Measurements from ENCODE around the gene EYA3. TPM values are rescaled to one million over a fixed set of nuclear protein-coding genes. Genes with fewer than 3 reads are reported as not detected.

Gene EYA3
- total and polyA plus RNA-seq, 2 of the 4 experiments (the other 2 are of a cell fraction), result 9.1 to 17.6 TPM

DNA sequence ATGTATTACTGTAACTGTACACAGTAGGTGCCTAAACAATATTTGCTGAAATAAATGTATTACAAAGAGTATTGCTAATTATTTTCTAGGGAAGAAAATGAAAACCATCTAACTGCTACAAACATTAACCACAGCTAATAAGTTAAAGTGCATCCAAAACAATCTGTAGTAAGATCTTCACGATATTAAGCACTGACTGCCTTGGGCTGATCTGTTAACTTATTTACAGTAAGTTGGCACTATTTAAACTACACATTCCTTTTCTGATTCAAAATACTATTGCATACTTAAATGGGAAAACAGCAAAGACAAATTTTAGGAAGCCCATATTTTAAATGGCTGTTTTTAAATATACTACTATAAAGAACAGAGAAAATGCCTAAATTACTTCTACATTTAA is 4.5 kb downstream of the EYA3 start:
- H3K4me2 ChIP-seq (ENCODE audit: low read depth, low read length), result no peak overlapping the region
- peaks cover 5% of the 10 kb centered on the region for H3K36me3 ChIP-seq (ENCODE audit: control insufficient read depth, insufficient read depth, low read length)
- no peak overlapping the region for H4K91ac ChIP-seq (ENCODE audit: insufficient read depth, low read depth, low read length)
- ChIA-PET CTCF (no interaction called here), POLR2A (ENCODE audit: unreplicated experiment) (interaction anchor here (0.7 kb wide), 2 partner anchors 50 to 498 kb away, joined by 4 read pairs; no protein-coding TSS in a partner anchor)
- intact Hi-C loops (cut with micrococcal nuclease) (no loop called here), dilution Hi-C loops (cut with HindIII; ENCODE audit: low sequenced_read_pairs, unreplicated experiment) (no loop called here), in situ Hi-C loops (cut with MboI; ENCODE audit: low sequenced_read_pairs) (no loop called here)
- H3K27ac ChIP-seq (ENCODE audit: insufficient read depth, low read length), result no peak overlapping the region
- no peaks in the 10 kb centered on the region for H3K9me3 ChIP-seq (ENCODE audit: control insufficient read depth, insufficient read depth, low read length)
- no peak overlapping the region for H3K4me3 ChIP-seq (ENCODE audit: insufficient read depth, low read depth, low read length)
- H3K9me1 ChIP-seq (ENCODE audit: insufficient read depth, low read length), result peaks cover 6% of the 10 kb centered on the region; the same call in 1 of the 2 replicates
- H2BK5ac ChIP-seq (ENCODE audit: low read depth, low read length, poor library complexity, severe bottlenecking), result no peak overlapping the region
- no peak overlapping the region for H2BK120ac ChIP-seq (ENCODE audit: low read depth, low read length)
- no CpG with 5 or more reads among the region's 1 CpG for WGBS, 2 experiments (ENCODE audit: extremely low coverage in 2 of 2, insufficient read length in 1 of 2)
- no peaks in the 10 kb centered on the region for H3K27me3 ChIP-seq (ENCODE audit: control insufficient read depth, insufficient read depth, low read length)
- no peak overlapping the region for H2AFZ ChIP-seq (replicated peaks; ENCODE audit: low read length, poor library complexity)
- DNase-seq (no peak), ATAC-seq (ENCODE audit: low read depth) (no peak)
- H2AK9ac ChIP-seq (replicated peaks; ENCODE audit: low read depth, low read length, poor library complexity), result no peak overlapping the region
- H4K8ac ChIP-seq (ENCODE audit: low read depth in 2 of 2, low read length in 2 of 2), result no peak overlapping the region
- no peak overlapping the region for H2AK5ac ChIP-seq (ENCODE audit: low read depth, low read length)
- no peak overlapping the region for H3K14ac ChIP-seq (replicated peaks; ENCODE audit: low read depth, low read length)
- no peak overlapping the region for H3K23ac ChIP-seq (ENCODE audit: low read depth, low read length)
- H2BK15ac ChIP-seq (ENCODE audit: low read depth, low read length), result no peak overlapping the region
- no peak overlapping the region for H3K56ac ChIP-seq (ENCODE audit: extremely low read depth, insufficient read depth, low read length)
- peaks cover 3 to 43% of the 10 kb centered on the region in 2 experiments; a peak in 3 of 4 replicates for H3K79me1 ChIP-seq (ENCODE audit: low read depth in 1 of 2, low read length in 2 of 2)
- H3K4me1 ChIP-seq (ENCODE audit: control insufficient read depth, insufficient read depth, low read length), result no peaks in the 10 kb centered on the region; the same call in 1 of the 2 replicates
- no peak overlapping the region for H3K4ac ChIP-seq (ENCODE audit: low read depth, low read length)
- TF ChIP-seq MAFK (IDR thresholded peaks at IDR 0.05; ENCODE audit: low read depth, low read length) (no peak), RFX5 (IDR thresholded peaks at IDR 0.05; ENCODE audit: low read depth, low read length) (no peak), CEBPB (IDR thresholded peaks at IDR 0.05; ENCODE audit: low read depth, low read length) (no peak), NFE2L2 (IDR thresholded peaks at IDR 0.05; ENCODE audit: low read depth, low read length) (no peak)
- TF ChIP-seq, protein P1, sequence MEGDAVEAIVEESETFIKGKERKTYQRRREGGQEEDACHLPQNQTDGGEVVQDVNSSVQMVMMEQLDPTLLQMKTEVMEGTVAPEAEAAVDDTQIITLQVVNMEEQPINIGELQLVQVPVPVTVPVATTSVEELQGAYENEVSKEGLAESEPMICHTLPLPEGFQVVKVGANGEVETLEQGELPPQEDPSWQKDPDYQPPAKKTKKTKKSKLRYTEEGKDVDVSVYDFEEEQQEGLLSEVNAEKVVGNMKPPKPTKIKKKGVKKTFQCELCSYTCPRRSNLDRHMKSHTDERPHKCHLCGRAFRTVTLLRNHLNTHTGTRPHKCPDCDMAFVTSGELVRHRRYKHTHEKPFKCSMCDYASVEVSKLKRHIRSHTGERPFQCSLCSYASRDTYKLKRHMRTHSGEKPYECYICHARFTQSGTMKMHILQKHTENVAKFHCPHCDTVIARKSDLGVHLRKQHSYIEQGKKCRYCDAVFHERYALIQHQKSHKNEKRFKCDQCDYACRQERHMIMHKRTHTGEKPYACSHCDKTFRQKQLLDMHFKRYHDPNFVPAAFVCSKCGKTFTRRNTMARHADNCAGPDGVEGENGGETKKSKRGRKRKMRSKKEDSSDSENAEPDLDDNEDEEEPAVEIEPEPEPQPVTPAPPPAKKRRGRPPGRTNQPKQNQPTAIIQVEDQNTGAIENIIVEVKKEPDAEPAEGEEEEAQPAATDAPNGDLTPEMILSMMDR (conservative IDR thresholded peaks at IDR 0.05; ENCODE audit: low read depth, low read length), result no peak
- no peak overlapping the region for H2BK20ac ChIP-seq (ENCODE audit: low read depth, low read length)
- no peak overlapping the region for H4K5ac ChIP-seq (ENCODE audit: low read depth, low read length)
- H3K18ac ChIP-seq (ENCODE audit: low read depth, low read length), result no peak overlapping the region
- H3K9ac ChIP-seq (ENCODE audit: low read depth, low read length), result no peak overlapping the region
- no TSS peak for BruUV-seq (replicated peaks)
- H4K20me1 ChIP-seq (ENCODE audit: insufficient read depth, low read length), result peaks cover 8% of the 10 kb centered on the region; the same call in 1 of the 2 replicates

Data from IMR-90 (cell line).